Activated CD8-positive, alpha-beta memory T cell treated with anti-CD3 and anti-CD28 coated beads, Interleukin-2, amount 50 U/mL, for 48 hours (primary cell): ENCODE data around the gene ABHD1.
"Not testable (repeated sequence)": the region's sequence is repeated elsewhere in the genome, so short reads cannot be mapped to it uniquely, and the experiment has no call there.

ENCODE experiments used
- DNase-seq: peaks from one replicate; pipeline ENCODE4 v3.0.0-alpha.2; 2020

The ABHD1 gene

DNA sequence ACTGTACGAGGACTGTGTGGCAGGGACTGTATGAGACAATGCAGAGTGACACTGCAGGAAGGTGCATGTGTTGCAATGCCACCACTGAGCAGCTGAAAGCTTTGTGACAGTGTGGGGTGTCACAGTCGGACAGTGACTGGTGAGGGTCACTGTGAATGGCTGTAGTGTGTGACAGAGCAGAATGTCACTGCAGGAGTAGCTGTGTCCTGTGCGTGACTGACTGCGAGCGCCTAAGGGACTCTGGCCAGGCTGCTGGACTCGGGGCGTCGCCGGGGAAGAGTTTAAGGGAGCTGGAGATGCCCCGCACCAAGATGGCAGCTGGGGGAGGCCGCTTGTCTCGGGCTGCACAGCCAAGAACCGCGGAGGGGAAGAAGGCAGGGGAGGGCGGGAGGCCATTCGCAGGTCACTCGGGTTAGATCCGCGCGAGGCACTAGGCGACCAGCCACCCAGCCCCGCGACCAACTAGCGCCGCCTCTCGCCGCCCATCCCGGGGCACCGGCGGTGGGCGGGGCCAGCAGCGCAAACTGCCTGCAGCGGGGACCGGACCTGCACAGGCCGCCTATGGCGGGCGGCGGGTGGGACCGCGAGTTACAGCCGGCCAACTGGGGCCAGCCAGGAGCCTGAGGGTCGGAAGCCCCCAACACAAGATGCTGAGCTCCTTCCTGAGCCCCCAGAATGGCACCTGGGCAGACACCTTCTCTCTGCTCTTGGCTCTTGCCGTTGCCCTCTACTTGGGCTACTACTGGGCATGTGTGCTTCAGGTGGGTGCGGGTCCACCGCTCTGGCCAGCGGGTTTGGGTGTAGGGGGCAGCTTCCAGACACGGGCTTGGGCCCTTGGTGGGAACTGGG, at the start of gene ABHD1:
Gene ABHD1, plus strand, starts transcription at position 514 of the 849 bp plus-strand sequence. Its CDS starts 134 bp downstream, at position 648.
- peak; percentile 83 for DNase-seq

DNA sequence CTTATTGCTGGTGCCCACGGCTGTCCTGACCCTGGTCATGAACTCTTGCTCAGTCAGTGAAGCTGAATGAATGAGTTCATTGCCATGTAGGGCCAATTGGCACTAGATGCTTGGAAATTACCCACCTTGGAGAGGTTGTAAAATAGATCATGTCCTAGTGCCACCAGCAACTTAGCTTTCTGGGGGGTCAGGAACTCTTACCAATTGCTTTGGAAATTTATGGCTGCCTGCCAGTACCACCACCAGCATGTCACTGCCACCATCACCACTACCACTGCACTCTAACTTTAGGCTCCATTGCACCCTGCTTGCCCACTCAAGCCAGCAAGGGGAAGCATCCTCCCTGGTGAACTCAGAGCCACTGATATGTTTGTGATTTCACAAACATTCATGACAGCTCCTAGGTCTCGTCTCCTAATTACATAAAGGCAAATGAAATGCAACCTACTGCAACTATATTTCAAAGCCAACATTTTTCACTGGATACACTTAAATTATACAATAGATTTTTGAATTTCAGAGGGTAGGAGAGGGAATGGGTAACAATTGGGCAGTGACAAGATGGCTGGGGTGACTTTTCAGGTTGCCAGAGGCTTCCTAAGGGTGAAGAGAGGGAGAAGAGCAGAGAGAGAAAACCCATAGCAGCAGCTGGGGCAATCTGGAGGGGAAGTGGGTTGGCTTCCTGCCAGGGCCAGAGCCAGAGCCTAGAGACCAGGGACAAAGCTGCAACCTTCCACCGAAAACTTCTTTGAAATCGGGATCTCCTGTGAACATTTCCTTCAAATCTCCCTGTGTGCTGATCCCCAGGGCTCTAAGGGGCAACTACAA, 48.7 kb upstream of the ABHD1 start:
- no peak for DNase-seq

DNA sequence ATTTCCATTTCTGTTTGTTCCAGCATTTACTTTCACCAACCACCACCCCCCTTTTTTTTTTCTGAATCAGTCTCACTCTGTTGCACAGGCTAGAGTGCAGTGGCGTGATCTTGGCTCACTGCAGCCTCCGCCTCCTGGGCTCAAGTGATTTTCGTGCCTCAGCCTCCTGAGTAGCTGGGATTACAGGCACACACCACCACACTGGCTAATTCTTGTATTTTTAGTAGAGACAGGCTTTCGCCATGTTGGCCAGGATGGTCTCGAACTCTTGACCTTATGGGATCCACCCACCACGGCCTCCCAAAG, 48.1 kb upstream of the ABHD1 start:
- DNase-seq: not testable (repeated sequence)

DNA sequence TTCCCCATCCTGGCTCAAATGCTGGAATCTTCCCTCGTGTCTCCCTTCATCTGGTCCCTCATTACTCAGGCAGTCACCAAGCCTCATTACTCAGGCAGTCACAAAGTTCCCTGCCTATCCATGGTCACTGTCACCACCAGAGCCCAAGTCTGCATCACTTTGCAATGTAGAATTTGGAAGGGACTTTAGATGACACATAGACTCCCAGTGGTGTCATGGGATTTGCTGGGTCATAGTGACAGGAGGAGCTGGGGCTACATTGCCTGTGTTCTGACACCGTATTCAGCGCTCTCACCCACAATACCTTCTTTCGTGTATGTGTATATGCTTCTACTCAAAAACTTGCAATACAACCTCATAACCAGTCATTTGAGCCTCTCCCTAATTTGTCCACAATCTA, 47.3 kb upstream of the ABHD1 start:
- DNase-seq: no peak

DNA sequence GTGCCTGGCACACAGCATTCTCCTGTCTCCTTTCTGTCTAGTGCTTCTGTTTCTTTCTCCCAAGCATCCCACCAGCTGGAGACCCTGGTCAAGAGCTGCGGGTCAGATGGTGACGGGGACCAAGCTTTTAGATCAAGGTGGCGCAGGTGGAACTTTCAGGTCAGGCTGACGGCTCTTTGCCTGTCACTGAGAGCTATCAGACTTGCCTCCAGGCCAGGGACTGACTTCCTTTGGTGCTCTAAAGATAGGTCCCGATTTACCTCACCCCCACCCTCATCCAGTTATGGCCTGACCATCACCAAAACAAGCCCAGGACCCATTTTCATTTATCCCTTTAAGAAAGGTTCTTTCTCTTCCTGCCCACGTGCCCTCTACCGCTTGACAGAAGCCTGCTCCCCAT, 46.4 kb upstream of the ABHD1 start:
- DNase-seq: no peak

DNA sequence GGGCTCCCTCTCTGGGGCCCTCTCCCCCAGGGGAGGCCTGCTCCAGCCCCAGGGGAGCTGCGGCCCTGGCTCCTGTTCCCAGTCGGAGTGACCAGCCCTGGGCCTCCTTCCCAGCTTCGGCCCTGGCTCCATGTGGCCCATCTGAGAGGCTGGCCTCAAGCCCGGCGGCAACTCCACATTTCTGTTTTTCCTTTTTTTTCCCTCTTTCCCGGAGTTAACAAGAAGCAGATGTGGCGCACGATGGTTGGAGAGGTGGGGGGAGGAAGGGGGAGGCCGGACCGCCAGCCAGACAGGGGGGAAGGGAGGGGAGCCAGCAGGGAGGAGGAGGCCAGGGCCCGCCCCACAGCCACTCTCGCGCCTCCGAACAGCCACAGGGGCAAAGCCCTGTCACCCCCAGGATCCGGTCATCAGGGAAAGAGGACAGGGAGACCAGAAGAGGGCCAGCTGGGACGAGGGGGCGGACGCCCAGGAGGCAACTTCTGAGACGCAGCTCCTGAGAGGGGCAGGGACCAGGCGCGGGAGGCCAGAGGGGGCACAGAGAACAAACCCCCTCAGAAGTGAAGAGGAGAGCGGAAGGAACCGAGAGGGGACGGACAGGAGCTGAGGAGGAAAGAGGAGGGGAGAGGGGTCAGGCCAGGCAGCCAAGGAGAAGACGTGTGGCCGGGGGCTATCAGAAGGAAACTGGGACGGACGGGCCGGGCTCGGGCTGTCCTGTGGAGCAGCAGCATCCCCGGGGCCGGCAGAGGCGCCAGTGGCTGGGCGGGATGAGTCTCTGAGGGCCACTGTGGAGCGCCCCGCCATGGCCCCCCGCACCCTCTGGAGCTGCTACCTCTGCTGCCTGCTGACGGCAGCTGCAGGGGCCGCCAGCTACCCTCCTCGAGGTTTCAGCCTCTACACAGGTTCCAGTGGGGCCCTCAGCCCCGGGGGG, 45.1 kb upstream of the ABHD1 start, which contains the start of gene EMILIN1:
Gene EMILIN1, plus strand, starts transcription at position 349 of the 928 bp plus-strand sequence. Its CDS starts 451 bp downstream, at position 800.
- no peak for DNase-seq

DNA sequence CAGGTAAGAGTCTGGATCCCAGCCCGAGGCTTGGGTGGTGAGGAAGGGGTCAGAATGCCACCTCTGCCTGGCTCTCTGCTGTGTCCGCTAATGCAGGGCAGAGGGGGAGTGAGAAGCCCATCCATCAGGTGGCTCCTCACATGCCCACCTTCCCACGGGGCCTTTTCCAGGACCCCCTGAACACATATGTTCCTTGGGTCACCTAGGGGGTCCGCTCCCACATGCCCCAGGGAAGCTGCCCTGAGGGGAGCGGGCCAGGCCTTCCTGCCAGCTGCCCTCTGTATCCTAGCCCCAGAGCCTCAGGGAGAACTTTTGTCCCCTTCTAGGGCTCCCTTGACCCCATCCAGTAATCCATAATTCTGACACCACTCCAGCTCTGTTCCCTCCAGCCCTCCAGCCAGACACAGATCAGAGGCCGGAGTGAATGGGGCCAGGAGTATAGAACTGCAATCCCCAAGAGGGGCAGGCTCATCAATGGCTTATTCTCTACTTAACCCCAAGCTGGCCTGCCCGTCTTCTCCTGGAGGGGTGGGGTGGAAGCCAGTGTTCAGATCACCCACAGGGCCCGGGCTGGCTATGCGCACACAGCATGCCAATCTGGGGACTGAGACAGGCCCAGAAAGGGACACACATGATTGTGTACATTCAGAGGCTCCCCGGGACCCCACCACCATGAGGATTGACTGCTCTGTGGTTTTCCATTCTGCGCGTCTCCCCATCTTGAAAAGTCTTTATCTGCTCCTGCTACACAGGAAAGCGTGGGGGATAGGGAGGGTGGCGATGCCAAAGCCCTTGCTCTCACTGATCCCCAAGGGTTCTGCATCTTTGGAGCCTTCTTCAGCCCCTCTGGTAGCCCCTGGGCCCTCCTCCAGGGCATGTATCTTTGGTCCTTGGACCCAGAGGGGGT, 44.1 kb upstream of the ABHD1 start:
- no peak for DNase-seq

DNA sequence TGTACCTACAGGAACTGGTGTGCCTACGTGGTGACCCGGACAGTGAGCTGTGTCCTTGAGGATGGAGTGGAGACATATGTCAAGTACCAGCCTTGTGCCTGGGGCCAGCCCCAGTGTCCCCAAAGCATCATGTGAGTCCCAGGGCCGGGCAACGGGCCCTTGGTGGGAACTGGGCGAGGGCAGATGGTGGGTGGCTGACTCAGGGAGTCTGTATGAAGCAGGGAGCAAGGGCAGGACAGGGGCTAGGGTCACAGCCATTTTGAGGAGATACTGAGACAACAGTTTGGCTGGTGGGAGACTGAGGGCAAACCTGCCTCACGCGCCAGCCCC, 43.5 kb upstream of the ABHD1 start:
- DNase-seq: no peak

DNA sequence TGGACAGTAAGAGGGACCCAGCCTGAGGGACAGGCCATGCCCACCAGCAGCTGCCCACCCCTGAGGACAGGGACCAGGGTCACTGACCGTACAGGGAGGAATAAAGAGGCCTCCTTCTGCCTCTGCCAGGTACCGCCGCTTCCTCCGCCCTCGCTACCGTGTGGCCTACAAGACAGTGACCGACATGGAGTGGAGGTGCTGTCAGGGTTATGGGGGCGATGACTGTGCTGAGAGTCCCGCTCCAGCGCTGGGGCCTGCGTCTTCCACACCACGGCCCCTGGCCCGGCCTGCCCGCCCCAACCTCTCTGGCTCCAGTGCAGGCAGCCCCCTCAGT, 43.0 kb upstream of the ABHD1 start:
- no peak for DNase-seq

DNA sequence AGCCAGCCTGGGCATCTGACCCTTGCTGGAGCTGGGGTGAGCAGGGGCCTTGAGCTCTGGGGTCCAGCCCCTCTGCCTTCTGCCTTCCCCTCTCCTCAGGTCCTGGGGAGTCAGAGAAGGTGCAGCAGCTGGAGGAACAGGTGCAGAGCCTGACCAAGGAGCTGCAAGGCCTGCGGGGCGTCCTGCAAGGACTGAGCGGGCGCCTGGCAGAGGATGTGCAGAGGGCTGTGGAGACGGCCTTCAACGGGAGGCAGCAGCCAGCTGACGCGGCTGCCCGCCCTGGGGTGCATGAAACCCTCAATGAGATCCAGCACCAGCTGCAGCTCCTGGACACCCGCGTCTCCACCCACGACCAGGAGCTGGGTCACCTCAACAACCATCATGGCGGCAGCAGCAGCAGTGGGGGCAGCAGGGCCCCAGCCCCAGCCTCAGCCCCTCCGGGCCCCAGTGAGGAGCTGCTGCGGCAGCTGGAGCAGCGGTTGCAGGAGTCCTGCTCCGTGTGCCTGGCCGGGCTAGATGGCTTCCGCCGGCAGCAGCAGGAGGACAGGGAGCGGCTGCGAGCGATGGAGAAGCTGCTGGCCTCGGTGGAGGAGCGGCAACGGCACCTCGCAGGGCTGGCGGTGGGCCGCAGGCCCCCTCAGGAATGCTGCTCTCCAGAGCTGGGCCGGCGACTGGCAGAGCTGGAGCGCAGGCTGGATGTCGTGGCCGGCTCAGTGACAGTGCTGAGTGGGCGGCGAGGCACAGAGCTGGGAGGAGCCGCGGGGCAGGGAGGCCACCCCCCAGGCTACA, 41.4 kb upstream of the ABHD1 start:
- no peak for DNase-seq

DNA sequence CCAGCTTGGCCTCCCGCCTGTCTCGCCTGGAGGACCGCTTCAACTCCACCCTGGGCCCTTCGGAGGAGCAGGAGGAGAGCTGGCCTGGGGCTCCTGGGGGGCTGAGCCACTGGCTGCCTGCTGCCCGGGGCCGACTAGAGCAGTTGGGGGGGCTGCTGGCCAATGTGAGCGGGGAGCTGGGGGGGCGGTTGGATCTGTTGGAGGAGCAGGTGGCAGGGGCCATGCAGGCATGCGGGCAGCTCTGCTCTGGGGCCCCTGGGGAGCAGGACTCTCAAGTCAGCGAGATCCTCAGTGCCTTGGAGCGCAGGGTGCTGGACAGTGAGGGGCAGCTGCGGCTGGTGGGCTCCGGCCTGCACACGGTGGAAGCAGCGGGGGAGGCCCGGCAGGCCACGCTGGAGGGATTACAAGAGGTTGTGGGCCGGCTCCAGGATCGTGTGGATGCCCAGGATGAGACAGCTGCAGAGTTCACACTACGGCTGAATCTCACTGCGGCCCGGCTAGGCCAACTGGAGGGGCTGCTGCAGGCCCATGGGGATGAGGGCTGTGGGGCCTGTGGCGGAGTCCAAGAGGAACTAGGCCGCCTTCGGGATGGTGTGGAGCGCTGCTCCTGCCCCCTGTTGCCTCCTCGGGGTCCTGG, 40.7 kb upstream of the ABHD1 start:
- DNase-seq: no peak

DNA sequence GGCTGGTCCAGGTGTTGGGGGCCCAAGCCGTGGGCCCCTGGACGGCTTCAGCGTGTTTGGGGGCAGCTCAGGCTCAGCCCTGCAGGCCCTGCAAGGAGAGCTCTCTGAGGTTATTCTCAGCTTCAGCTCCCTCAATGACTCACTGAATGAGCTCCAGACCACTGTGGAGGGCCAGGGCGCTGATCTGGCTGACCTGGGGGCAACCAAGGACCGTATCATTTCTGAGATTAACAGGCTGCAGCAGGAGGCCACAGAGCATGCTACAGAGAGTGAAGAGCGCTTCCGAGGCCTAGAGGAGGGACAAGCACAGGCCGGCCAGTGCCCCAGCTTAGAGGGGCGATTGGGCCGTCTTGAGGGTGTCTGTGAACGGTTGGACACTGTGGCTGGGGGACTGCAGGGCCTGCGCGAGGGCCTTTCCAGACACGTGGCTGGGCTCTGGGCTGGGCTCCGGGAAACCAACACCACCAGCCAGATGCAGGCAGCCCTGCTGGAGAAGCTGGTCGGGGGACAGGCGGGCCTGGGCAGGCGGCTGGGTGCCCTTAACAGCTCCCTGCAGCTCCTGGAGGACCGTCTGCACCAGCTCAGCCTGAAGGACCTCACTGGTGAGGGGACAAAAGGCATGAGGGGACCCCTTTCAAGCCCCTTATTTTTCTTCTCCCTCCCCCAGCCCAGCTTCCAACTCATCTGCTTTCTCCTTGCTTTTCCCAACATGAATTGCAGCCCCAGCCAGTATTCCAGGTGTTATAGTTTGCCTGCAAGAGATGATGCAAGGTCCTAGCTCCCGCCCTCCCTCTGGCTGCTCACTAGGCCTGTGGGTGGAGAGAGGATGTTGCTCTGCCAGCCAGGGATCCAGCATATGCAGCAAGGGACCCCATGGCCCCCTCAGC, 40.0 kb upstream of the ABHD1 start:
- DNase-seq: no peak

DNA sequence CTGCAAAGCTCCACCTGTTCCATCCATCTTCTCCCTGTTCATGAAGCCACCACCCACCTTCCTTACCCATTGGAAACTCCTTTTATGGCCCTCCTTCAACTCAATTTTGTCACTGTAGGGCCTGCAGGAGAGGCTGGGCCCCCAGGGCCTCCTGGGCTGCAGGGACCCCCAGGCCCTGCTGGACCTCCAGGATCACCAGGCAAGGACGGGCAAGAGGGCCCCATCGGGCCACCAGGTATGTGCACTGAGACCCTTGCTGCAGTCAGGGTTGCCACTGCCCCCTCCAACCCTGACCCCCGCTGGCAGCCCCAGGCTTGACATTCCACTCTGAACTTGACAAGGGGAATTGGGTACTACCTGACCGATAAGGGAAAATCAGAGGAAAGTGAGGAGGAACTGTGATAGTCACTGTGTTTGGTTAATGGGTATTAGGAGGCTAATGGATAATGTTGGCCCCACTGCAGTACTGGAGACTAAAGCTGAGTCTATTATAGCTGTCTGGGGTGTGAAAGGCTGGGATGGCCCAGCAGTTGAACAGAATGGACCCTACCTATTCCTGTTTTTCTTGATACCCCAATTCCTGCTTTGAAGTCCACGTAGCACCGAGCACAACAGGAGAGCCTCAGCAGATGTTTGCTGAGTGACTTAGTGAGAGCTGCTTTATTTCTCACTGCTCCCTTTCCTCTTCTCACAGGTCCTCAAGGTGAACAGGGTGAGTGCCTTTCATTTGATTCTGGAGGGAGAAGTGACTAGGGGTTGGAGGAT, 39.1 kb upstream of the ABHD1 start:
- no peak for DNase-seq

DNA sequence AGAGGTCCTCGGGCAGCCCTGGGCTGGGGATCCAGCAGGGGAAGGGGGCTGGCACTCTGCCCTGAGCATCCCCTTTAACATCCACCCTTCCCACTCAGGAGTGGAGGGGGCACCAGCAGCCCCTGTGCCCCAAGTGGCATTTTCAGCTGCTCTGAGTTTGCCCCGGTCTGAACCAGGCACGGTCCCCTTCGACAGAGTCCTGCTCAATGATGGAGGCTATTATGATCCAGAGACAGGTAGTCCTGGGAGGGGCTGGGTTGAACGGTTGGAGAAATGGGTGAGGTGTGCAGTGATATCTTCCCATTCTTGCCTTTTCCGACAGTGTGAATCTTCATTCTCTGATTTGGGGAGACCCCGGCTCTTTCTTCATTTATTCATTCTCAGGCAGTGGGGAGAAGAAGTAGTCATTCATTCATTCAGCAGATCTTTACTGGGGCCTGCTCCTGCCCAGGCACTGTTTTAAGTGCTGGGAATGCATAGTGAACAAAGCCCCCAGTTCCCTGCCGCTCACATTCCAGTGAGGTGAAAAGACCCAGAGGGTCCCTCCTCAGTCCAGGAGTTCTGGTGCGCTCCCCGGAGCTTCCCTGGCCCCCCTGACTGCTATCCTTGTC, 38.4 kb upstream of the ABHD1 start:
- no peak for DNase-seq

DNA sequence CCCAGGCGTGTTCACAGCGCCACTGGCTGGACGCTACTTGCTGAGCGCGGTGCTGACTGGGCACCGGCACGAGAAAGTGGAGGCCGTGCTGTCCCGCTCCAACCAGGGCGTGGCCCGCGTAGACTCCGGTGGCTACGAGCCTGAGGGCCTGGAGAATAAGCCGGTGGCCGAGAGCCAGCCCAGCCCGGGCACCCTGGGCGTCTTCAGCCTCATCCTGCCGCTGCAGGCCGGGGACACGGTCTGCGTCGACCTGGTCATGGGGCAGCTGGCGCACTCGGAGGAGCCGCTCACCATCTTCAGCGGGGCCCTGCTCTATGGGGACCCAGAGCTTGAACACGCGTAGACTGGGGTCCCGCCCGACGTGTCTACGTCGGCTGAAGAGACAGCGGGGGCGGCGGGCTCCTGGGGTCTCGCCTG, 37.9 kb upstream of the ABHD1 start:
- DNase-seq: peak; percentile 77

DNA sequence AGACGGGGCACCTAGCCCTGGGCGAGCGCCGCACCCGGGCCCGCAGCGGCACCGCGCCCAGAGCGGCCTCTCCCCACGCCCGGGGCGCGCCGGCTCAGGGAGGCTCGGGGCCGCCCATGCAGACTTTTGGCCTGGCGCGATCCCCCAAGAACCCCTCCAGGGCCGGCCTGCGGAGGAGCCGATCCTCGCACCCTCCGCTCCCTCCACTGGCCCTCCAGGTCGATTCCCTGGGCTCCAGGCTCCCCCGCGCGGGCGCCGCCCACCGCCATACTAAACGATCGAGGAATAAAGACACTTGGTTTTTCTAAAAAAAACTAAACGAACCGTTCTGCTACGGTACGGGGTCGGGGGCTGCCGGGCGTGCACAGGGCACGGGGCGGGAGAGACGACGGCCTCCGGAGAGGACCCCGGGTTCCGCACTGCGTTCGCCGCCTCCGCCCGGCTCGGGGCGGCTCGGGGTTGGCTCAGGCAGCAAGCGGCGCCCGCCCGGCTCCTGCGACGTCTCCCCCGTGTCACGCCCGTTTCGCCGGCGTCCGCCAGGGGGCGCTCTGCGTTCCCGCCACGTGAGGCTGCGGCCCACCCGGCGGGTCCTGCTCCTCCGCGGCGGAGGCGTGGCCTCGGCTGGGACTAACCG, 37.4 kb upstream of the ABHD1 start:
- peak; percentile 100 for DNase-seq

DNA sequence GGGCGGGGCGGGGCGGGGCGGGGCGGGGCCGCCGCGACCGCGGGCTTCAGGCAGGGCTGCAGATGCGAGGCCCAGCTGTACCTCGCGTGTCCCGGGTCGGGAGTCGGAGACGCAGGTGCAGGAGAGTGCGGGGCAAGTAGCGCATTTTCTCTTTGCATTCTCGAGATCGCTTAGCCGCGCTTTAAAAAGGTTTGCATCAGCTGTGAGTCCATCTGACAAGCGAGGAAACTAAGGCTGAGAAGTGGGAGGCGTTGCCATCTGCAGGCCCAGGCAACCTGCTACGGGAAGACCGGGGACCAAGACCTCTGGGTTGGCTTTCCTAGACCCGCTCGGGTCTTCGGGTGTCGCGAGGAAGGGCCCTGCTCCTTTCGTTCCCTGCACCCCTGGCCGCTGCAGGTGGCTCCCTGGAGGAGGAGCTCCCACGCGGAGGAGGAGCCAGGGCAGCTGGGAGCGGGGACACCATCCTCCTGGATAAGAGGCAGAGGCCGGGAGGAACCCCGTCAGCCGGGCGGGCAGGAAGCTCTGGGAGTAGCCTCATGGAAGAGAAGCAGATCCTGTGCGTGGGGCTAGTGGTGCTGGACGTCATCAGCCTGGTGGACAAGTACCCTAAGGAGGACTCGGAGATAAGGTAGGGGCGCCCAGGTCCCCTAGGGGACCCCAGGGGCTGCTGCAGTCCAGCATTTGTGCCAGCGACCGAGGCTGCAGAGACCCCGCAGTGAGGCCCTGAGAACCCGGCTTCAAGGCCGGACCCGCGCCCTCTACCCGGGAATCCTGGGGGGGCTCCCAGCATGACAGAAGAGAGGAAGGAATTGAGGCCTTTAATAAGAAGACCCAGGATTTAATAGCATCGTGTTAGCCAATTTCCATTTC, 36.7 kb upstream of the ABHD1 start, which contains the start of gene KHK:
Gene KHK, plus strand, starts transcription at position 49 of the 870 bp plus-strand sequence. Its CDS starts 488 bp downstream, at position 537.
- peak; percentile 66 for DNase-seq
